ENCODE results near the gene BTBD10. TPM values are rescaled to one million over a fixed set of nuclear protein-coding genes. Genes with fewer than 3 reads are reported as not detected.

BTBD10 gene
- total and polyA plus RNA-seq, 2 experiments from 2014 or later = 20.2 to 30.1 TPM

DNA sequence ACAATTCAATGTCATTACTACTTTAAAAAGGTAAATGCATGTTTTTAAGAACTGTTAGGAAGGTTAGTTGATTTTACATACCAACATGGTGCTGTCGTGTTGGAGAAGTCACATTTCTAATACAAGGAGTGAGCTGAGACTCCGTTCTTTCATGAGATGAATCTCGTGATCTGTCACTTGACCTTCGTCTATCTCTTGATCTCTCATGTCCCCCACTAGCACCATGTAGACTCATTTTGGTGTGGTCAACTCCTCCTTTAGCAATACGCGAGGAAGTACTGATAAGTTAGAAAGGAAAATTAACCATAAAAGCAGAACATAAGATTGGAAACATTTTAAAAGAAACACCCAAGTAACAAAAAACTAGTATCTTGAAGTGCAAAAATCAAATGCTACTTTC, 41.5 kb downstream of the BTBD10 start:
- no peaks in the 10 kb centered on the region for H3F3A ChIP-seq (replicated peaks; ENCODE audit: low read depth)
- H3K36me3 ChIP-seq (ENCODE audit: insufficient read depth) = no peaks in the 10 kb centered on the region
- H3K79me2 ChIP-seq (replicated peaks; ENCODE audit: insufficient read depth) = peaks cover 13% of the 10 kb centered on the region
- H3K27ac Mint-ChIP-seq = no peak overlapping the region
- H3K36me3 Mint-ChIP-seq (ENCODE audit: low read depth) = peaks cover 7% of the 10 kb centered on the region; the same call in 2 of the 3 replicates
- no peaks in the 10 kb centered on the region for H3K27me3 ChIP-seq (ENCODE audit: insufficient read depth)
- ATAC-seq (no peak), DNase-seq (ENCODE audit: low spot score) (no peak)
- H3K4me1 Mint-ChIP-seq = no peaks in the 10 kb centered on the region
- H3K4me3 Mint-ChIP-seq = no peak overlapping the region
- H3K4me1 ChIP-seq (ENCODE audit: insufficient read depth) = no peaks in the 10 kb centered on the region
- H3K4me3 ChIP-seq = no peak overlapping the region
- no peak overlapping the region for H3K4me2 ChIP-seq
- no peaks in the 10 kb centered on the region for H3K9me2 ChIP-seq (ENCODE audit: insufficient read depth)
- TF ChIP-seq, protein P1, sequence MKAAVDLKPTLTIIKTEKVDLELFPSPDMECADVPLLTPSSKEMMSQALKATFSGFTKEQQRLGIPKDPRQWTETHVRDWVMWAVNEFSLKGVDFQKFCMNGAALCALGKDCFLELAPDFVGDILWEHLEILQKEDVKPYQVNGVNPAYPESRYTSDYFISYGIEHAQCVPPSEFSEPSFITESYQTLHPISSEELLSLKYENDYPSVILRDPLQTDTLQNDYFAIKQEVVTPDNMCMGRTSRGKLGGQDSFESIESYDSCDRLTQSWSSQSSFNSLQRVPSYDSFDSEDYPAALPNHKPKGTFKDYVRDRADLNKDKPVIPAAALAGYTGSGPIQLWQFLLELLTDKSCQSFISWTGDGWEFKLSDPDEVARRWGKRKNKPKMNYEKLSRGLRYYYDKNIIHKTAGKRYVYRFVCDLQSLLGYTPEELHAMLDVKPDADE (IDR thresholded peaks at IDR 0.05) = no peak
- TF ChIP-seq STAT1 (IDR thresholded peaks at IDR 0.05; ENCODE audit: unreplicated experiment) (no peak), JUNB (IDR thresholded peaks at IDR 0.05; ENCODE audit: unreplicated experiment) (no peak), ZNF114 (CRISPR knock-in tag; IDR thresholded peaks at IDR 0.05) (no peak), ZNF331 (CRISPR knock-in tag; IDR thresholded peaks at IDR 0.05; ENCODE audit: low read depth) (no peak), EZH2 (IDR thresholded peaks at IDR 0.05; ENCODE audit: low read depth, unreplicated experiment) (no peak), NANOG (IDR thresholded peaks at IDR 0.05; ENCODE audit: borderline replicate concordance) (no peak), CREB1 (CRISPR knock-in tag; IDR thresholded peaks at IDR 0.05; ENCODE audit: low read depth) (no peak), POLR2AphosphoS5 (IDR thresholded peaks at IDR 0.05; ENCODE audit: low read depth) (no peak)
- TF ChIP-seq, protein P2, sequence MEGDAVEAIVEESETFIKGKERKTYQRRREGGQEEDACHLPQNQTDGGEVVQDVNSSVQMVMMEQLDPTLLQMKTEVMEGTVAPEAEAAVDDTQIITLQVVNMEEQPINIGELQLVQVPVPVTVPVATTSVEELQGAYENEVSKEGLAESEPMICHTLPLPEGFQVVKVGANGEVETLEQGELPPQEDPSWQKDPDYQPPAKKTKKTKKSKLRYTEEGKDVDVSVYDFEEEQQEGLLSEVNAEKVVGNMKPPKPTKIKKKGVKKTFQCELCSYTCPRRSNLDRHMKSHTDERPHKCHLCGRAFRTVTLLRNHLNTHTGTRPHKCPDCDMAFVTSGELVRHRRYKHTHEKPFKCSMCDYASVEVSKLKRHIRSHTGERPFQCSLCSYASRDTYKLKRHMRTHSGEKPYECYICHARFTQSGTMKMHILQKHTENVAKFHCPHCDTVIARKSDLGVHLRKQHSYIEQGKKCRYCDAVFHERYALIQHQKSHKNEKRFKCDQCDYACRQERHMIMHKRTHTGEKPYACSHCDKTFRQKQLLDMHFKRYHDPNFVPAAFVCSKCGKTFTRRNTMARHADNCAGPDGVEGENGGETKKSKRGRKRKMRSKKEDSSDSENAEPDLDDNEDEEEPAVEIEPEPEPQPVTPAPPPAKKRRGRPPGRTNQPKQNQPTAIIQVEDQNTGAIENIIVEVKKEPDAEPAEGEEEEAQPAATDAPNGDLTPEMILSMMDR (conservative IDR thresholded peaks at IDR 0.05; ENCODE audit: low read depth in 2 of 2) = no peak
- TF ChIP-seq, protein P3, sequence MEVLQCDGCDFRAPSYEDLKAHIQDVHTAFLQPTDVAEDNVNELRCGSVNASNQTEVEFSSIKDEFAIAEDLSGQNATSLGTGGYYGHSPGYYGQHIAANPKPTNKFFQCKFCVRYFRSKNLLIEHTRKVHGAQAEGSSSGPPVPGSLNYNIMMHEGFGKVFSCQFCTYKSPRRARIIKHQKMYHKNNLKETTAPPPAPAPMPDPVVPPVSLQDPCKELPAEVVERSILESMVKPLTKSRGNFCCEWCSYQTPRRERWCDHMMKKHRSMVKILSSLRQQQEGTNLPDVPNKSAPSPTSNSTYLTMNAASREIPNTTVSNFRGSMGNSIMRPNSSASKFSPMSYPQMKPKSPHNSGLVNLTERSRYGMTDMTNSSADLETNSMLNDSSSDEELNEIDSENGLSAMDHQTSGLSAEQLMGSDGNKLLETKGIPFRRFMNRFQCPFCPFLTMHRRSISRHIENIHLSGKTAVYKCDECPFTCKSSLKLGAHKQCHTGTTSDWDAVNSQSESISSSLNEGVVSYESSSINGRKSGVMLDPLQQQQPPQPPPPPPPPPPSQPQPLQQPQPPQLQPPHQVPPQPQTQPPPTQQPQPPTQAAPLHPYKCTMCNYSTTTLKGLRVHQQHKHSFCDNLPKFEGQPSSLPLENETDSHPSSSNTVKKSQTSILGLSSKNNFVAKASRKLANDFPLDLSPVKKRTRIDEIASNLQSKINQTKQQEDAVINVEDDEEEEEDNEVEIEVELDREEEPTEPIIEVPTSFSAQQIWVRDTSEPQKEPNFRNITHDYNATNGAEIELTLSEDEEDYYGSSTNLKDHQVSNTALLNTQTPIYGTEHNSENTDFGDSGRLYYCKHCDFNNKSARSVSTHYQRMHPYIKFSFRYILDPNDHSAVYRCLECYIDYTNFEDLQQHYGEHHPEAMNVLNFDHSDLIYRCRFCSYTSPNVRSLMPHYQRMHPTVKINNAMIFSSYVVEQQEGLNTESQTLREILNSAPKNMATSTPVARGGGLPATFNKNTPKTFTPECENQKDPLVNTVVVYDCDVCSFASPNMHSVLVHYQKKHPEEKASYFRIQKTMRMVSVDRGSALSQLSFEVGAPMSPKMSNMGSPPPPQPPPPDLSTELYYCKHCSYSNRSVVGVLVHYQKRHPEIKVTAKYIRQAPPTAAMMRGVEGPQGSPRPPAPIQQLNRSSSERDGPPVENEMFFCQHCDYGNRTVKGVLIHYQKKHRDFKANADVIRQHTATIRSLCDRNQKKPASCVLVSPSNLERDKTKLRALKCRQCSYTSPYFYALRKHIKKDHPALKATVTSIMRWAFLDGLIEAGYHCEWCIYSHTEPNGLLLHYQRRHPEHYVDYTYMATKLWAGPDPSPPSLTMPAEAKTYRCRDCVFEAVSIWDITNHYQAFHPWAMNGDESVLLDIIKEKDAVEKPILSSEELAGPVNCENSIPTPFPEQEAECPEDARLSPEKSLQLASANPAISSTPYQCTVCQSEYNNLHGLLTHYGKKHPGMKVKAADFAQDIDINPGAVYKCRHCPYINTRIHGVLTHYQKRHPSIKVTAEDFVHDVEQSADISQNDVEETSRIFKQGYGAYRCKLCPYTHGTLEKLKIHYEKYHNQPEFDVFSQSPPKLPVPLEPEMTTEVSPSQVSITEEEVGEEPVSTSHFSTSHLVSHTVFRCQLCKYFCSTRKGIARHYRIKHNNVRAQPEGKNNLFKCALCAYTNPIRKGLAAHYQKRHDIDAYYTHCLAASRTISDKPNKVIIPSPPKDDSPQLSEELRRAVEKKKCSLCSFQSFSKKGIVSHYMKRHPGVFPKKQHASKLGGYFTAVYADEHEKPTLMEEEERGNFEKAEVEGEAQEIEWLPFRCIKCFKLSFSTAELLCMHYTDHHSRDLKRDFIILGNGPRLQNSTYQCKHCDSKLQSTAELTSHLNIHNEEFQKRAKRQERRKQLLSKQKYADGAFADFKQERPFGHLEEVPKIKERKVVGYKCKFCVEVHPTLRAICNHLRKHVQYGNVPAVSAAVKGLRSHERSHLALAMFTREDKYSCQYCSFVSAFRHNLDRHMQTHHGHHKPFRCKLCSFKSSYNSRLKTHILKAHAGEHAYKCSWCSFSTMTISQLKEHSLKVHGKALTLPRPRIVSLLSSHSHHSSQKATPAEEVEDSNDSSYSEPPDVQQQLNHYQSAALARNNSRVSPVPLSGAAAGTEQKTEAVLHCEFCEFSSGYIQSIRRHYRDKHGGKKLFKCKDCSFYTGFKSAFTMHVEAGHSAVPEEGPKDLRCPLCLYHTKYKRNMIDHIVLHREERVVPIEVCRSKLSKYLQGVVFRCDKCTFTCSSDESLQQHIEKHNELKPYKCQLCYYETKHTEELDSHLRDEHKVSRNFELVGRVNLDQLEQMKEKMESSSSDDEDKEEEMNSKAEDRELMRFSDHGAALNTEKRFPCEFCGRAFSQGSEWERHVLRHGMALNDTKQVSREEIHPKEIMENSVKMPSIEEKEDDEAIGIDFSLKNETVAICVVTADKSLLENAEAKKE (CRISPR knock-in tag; IDR thresholded peaks at IDR 0.05) = no peak
- H3K27ac ChIP-seq (ENCODE audit: low read depth) = no peak overlapping the region
- no peaks in the 10 kb centered on the region for H4K20me1 ChIP-seq (replicated peaks; ENCODE audit: insufficient read depth)
- H2AFZ ChIP-seq = no peak overlapping the region
- peaks cover 8% of the 10 kb centered on the region for H3K9me3 Mint-ChIP-seq
- no peaks in the 10 kb centered on the region for H3K27me3 Mint-ChIP-seq (ENCODE audit: insufficient read depth, low read depth, poor library complexity)
